HEK293 (cell line): Measurements from ENCODE around the gene BRCA2.

ENCODE experiments used
- CTCF ChIA-PET: fragments of 350-600 bp; formaldehyde crosslinking; extraction: SDS; loops from one replicate; lab custom pipeline; 2021; ENCODE audit warnings: antibody characterized with exemption; lab: Yijun Ruan, JAX
- POLR2A ChIA-PET: fragments of 300-600 bp; formaldehyde crosslinking; extraction: SDS; loops from one replicate; lab custom pipeline; 2020; ENCODE audit warnings: antibody characterized with exemption, inconsistent platforms; lab: Yijun Ruan, JAX
- H3K27ac ChIP-seq: fragments of 200-500 bp; sonication (Bioruptor generic); 2 replicates; pipeline ENCODE4 v1.5.1; 2014; ENCODE audit warnings: low read depth, low read length, control low read depth, inconsistent platforms; ENCODE audit errors: extremely low read depth
- H3K36me3 ChIP-seq, 2 experiments: fragments of 200-500 bp in 1 of 2; sonication (Bioruptor generic) in 1 of 2; 1 replicate in 1 of 2; 2 replicates in 1 of 2; pipeline ENCODE4 v1.5.1; 2014 to 2017; ENCODE audit warnings: inconsistent platforms in 2 of 2, low read length in 2 of 2; ENCODE audit not compliant: control insufficient read depth in 2 of 2, insufficient read depth in 1 of 2
- H3K4me1 ChIP-seq: fragments of 200-500 bp; sonication (Bioruptor generic); 2 replicates; pipeline ENCODE4 v1.5.1; 2014; ENCODE audit warnings: mild to moderate bottlenecking, low read length, inconsistent platforms; ENCODE audit not compliant: control insufficient read depth, insufficient read depth
- H3K4me3 ChIP-seq: 2 replicates; pipeline ENCODE4 v1.5.1; 2011; ENCODE audit warnings: low read depth, mild to moderate bottlenecking, control low read depth, low read length, moderate library complexity
- H3K9me3 ChIP-seq: fragments of 200-500 bp; sonication (Bioruptor generic); 2 replicates; pipeline ENCODE4 v1.5.1; 2014; ENCODE audit warnings: low read depth, low read length, inconsistent platforms; ENCODE audit not compliant: control insufficient read depth, insufficient read depth
- BCL6B ChIP-seq: fragments of 450-650 bp; formaldehyde crosslinking; IDR thresholded peaks from 2 replicates; pipeline ENCODE4 v1.5.1; 2017; ENCODE audit warnings: missing biosample characterization, missing genetic modification characterization
- MEIS1 ChIP-seq: sonication (generic); formaldehyde crosslinking; IDR thresholded peaks from 2 replicates; pipeline ENCODE4 v1.8.1; 2022; ENCODE audit warnings: missing genetic modification reagents, mild to moderate bottlenecking, borderline replicate concordance
- PRDM1 ChIP-seq: fragments of 450-650 bp; formaldehyde crosslinking; IDR thresholded peaks from 2 replicates; pipeline ENCODE4; 2016; ENCODE audit warnings: missing biosample characterization, missing genetic modification characterization
- SALL2 ChIP-seq: fragments of 450-650 bp; formaldehyde crosslinking; IDR thresholded peaks from 2 replicates; pipeline ENCODE4 v1.5.0; 2017; ENCODE audit warnings: missing biosample characterization, mild to moderate bottlenecking, missing genetic modification characterization, borderline replicate concordance
- TRIM28 ChIP-seq: IDR thresholded peaks from 2 replicates; pipeline ENCODE4 v1.6.1; 2011; ENCODE audit warnings: low read length, control low read depth, borderline replicate concordance
- ZBTB49 ChIP-seq: fragments of 450-650 bp; formaldehyde crosslinking; IDR thresholded peaks from 2 replicates; pipeline ENCODE4 v1.5.1; 2016; ENCODE audit warnings: missing biosample characterization, missing genetic modification characterization, low read depth
- ZFHX2 ChIP-seq: fragments of 450-650 bp; formaldehyde crosslinking; conservative IDR thresholded peaks from 2 replicates; pipeline ENCODE4 v1.5.1; 2016; ENCODE audit warnings: missing biosample characterization, missing genetic modification characterization
- ZNF362 ChIP-seq: fragments of 450-650 bp; formaldehyde crosslinking; IDR thresholded peaks from 2 replicates; pipeline ENCODE4 v1.5.1; 2016; ENCODE audit warnings: missing biosample characterization, missing genetic modification characterization
- ZNF518A ChIP-seq: fragments of 450-650 bp; formaldehyde crosslinking; conservative IDR thresholded peaks from 2 replicates; pipeline ENCODE4 v1.5.1; 2016; ENCODE audit warnings: low read depth, missing biosample characterization, missing genetic modification characterization
- ZNF585B ChIP-seq: fragments of 450-650 bp; formaldehyde crosslinking; IDR thresholded peaks from 2 replicates; pipeline ENCODE4 v1.5.1; 2016; ENCODE audit warnings: missing biosample characterization, missing genetic modification characterization
- TF ChIP-seq, protein P1 (sequence below): fragments of 450-650 bp; formaldehyde crosslinking; IDR thresholded peaks from 2 replicates; pipeline ENCODE4 v1.5.1; 2016; ENCODE audit warnings: missing biosample characterization, missing genetic modification characterization
- TF ChIP-seq, protein P2 (sequence below): fragments of 450-650 bp; formaldehyde crosslinking; IDR thresholded peaks from 2 replicates; pipeline ENCODE4 v1.5.1; 2016; ENCODE audit warnings: missing biosample characterization, missing genetic modification characterization

Gene BRCA2

DNA sequence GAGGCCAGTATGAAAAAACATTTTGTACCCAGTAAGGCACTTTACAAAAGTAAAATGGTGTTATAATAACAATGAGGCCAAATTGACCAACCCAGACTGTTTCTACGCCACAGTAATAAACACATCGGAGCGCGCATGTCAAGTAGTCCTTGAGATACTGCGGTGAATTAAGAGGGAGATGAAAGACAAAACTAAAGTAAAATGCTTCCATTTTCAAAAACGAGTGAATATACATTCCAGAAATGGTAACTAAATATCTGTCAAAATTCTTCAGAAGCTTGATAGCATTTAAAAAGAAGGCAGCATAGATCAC, 93.6 kb downstream of the BRCA2 start:
- TF ChIP-seq, protein P1, sequence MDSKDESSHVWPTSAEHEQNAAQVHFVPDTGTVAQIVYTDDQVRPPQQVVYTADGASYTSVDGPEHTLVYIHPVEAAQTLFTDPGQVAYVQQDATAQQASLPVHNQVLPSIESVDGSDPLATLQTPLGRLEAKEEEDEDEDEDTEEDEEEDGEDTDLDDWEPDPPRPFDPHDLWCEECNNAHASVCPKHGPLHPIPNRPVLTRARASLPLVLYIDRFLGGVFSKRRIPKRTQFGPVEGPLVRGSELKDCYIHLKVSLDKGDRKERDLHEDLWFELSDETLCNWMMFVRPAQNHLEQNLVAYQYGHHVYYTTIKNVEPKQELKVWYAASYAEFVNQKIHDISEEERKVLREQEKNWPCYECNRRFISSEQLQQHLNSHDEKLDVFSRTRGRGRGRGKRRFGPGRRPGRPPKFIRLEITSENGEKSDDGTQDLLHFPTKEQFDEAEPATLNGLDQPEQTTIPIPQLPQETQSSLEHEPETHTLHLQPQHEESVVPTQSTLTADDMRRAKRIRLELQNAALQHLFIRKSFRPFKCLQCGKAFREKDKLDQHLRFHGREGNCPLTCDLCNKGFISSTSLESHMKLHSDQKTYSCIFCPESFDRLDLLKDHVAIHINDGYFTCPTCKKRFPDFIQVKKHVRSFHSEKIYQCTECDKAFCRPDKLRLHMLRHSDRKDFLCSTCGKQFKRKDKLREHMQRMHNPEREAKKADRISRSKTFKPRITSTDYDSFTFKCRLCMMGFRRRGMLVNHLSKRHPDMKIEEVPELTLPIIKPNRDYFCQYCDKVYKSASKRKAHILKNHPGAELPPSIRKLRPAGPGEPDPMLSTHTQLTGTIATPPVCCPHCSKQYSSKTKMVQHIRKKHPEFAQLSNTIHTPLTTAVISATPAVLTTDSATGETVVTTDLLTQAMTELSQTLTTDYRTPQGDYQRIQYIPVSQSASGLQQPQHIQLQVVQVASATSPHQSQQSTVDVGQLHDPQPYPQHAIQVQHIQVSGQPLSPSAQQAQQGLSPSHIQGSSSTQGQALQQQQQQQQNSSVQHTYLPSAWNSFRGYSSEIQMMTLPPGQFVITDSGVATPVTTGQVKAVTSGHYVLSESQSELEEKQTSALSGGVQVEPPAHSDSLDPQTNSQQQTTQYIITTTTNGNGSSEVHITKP (tag by site-specific recombination), result no peak
- no peak for TF ChIP-seq MEIS1 (CRISPR knock-in tag)
- TF ChIP-seq ZNF585B (tag by site-specific recombination), result no peak
- no peak for TF ChIP-seq ZBTB49 (tag by site-specific recombination)
- no peak for TF ChIP-seq ZNF362 (tag by site-specific recombination)
- no peaks in the 10 kb centered on the region for H3K9me3 ChIP-seq
- H3K4me3 ChIP-seq, result no peak overlapping the region
- CTCF ChIA-PET, result interaction anchor here (0.7 kb wide), 1 partner anchor 860 kb away, joined by 4 read pairs; no protein-coding TSS in a partner anchor
- H3K4me1 ChIP-seq, result no peaks in the 10 kb centered on the region
- peak overlapping the region; percentile 17; the same call in 1 of the 2 replicates for H3K27ac ChIP-seq
- H3K36me3 ChIP-seq, result no peaks in the 10 kb centered on the region
- POLR2A ChIA-PET, result no interaction called here

DNA sequence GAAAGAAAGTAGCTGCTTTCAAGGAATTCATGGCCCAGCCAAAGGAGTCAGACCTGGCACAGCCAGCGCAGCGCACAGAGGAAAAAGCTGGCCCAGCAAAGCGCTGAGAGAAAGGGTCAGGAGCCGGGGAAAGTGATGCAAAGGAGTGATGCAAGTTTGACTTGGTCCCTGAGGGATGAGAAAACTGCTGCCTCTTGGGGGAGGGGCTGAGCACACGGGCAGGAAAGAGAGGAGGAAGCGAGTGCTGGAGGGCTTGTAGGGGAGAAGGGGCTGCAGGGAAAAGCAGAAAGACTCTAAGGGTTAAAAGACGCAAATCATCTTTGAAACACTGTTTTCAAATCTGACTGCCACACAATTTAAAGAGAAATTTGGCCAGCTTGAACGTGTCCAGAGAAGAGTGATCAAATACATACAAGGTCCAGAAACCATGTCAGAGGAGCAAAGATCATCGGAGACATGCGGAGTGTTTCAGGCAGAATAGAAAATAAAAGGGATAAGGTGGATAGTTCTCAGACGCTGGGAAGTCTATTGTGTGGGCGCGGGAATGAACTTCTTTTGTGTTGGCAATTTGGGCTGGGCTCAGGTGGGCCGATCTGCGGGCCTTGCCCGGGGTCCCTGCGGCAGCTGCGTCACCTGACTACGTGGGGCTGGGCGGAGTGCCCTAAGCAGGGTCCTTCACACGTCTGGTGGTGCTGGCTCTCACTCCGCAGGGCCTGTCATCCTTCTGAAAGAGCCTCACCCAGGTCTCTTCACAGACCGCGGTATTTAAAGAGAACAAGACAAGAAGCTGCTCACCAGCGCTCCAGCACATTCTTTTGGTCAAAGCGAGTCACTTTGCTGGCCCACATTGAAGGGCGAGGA, 94.5 kb downstream of the BRCA2 start:
- ChIA-PET CTCF (no interaction called here), POLR2A (no interaction called here)

More for the DNA sequence above, 94.5 kb downstream of the BRCA2 start:
- Histone ChIP-seq H3K27ac (no peak overlapping the region), H3K36me3 (no peaks in the 10 kb centered on the region), H3K4me3 (no peak overlapping the region), H3K9me3 (no peaks in the 10 kb centered on the region), H3K4me1 (no peaks in the 10 kb centered on the region)
- TF ChIP-seq TRIM28, result no peak
- TF ChIP-seq ZFHX2 (tag by site-specific recombination), result no peak
- TF ChIP-seq PRDM1 (tag by site-specific recombination), result peak; percentile 43; the same call in 1 of the 2 replicates
- TF ChIP-seq, protein P2, sequence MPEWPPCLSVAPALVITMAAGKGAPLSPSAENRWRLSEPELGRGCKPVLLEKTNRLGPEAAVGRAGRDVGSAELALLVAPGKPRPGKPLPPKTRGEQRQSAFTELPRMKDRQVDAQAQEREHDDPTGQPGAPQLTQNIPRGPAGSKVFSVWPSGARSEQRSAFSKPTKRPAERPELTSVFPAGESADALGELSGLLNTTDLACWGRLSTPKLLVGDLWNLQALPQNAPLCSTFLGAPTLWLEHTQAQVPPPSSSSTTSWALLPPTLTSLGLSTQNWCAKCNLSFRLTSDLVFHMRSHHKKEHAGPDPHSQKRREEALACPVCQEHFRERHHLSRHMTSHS, result no peak
- no peak for TF ChIP-seq SALL2 (tag by site-specific recombination)
- TF ChIP-seq ZNF518A (tag by site-specific recombination), result 0 out of 2 replicates have a peak, but pooled peaks have one; percentile 25
- 0 out of 2 replicates have a peak, but pooled peaks have one; percentile 24 for TF ChIP-seq BCL6B (tag by site-specific recombination)
